OCI-LY7 (cell line): ENCODE results near the gene MMP27.

Experiments used
- EZH2phosphoT487 ChIP-seq: fragments of 200-600 bp; sonication (generic); IDR thresholded peaks from 2 replicates; pipeline ENCODE4 v1.6.1; 2018; ENCODE audit warnings: low read depth, borderline replicate concordance, mild to moderate bottlenecking, mixed run types, antibody characterized with exemption, low read length, moderate library complexity, mixed read lengths
- TF ChIP-seq, protein P1 (sequence below): fragments of 200-600 bp; sonication (generic); conservative IDR thresholded peaks from 2 replicates; pipeline ENCODE4 v1.5.1; 2014; ENCODE audit warnings: mild to moderate bottlenecking, antibody characterized with exemption, low read length, moderate library complexity, mixed read lengths

- TF ChIP-seq, protein P1, sequence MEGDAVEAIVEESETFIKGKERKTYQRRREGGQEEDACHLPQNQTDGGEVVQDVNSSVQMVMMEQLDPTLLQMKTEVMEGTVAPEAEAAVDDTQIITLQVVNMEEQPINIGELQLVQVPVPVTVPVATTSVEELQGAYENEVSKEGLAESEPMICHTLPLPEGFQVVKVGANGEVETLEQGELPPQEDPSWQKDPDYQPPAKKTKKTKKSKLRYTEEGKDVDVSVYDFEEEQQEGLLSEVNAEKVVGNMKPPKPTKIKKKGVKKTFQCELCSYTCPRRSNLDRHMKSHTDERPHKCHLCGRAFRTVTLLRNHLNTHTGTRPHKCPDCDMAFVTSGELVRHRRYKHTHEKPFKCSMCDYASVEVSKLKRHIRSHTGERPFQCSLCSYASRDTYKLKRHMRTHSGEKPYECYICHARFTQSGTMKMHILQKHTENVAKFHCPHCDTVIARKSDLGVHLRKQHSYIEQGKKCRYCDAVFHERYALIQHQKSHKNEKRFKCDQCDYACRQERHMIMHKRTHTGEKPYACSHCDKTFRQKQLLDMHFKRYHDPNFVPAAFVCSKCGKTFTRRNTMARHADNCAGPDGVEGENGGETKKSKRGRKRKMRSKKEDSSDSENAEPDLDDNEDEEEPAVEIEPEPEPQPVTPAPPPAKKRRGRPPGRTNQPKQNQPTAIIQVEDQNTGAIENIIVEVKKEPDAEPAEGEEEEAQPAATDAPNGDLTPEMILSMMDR: no peak
- no peak for TF ChIP-seq EZH2phosphoT487
Measured at GRCh38 chr11:102685338-102685737, 20.2 kb downstream of the MMP27 start.
